Measurements from ENCODE around the gene GAD1. TPM values are rescaled to one million over a fixed set of nuclear protein-coding genes. Genes with fewer than 3 reads are reported as not detected.

Gene GAD1
- total RNA-seq, 2 experiments from 2014 or later, result 1.5 to 2.2 TPM

GRCh38 chr2:170896622-170897021 is 79.9 kb downstream of the GAD1 start:
- H3K27me3 Mint-ChIP-seq, result peaks cover 14% of the 10 kb centered on the region
- CTCF ChIA-PET, result interaction anchor here (1.8 kb wide), 1 partner anchor 24 kb away, joined by 7 read pairs; no protein-coding TSS in a partner anchor
- H3K9me3 Mint-ChIP-seq, result peaks cover 2% of the 10 kb centered on the region
- H3K36me3 Mint-ChIP-seq (ENCODE audit: low read depth), result no peaks in the 10 kb centered on the region
- no peak overlapping the region for H3K27ac Mint-ChIP-seq
- DNase-seq, result no peak
- no peak overlapping the region for H3K4me3 Mint-ChIP-seq
- POLR2A ChIA-PET, result no interaction called here
- no peaks in the 10 kb centered on the region for H3K4me1 Mint-ChIP-seq

GRCh38 chr2:170897108-170897507 is 80.4 kb downstream of the GAD1 start:
- Mint-ChIP-seq H3K27ac (no peak overlapping the region), H3K9me3 (peaks cover 2% of the 10 kb centered on the region), H3K27me3 (peaks cover 14% of the 10 kb centered on the region), H3K4me1 (no peaks in the 10 kb centered on the region), H3K4me3 (no peak overlapping the region), H3K36me3 (ENCODE audit: low read depth) (no peaks in the 10 kb centered on the region)
- CTCF ChIA-PET, result interaction anchor here (1.8 kb wide), 1 partner anchor 24 kb away, joined by 7 read pairs; no protein-coding TSS in a partner anchor
- DNase-seq, result no peak
- POLR2A ChIA-PET, result no interaction called here

DNA sequence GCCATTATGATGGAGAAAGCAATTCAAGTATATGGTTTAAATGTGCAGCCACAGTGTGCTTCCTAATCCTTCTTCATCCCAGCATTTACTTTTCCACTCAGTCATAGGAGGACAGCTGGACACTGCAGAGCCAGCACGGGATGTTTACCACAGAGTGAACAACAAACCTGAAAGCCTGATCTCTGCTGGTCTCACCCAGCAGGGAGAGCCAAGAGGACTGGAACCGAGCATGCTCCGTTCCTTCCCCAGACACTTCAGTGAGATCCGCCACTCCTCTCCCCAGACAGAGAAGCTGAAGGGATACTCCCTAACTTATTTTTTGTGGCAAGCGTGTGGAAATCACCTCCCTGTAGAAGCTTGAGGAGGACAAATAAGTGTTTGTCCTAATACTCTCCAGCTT is 89.2 kb downstream of the GAD1 start:
- no peak overlapping the region for H3K4me3 Mint-ChIP-seq
- CTCF ChIA-PET, result interaction anchor here (0.6 to 1.7 kb wide), 2 partner anchors 23 to 404 kb away, joined by 3 to 6 read pairs; partner anchors contain the start of gene GORASP2
- DNase-seq, result no peak
- H3K27ac Mint-ChIP-seq, result no peak overlapping the region
- no peaks in the 10 kb centered on the region for H3K4me1 Mint-ChIP-seq
- POLR2A ChIA-PET, result no interaction called here
- H3K36me3 Mint-ChIP-seq (ENCODE audit: low read depth), result peaks cover 5% of the 10 kb centered on the region
- peaks cover 18% of the 10 kb centered on the region for H3K9me3 Mint-ChIP-seq
- peaks cover 8% of the 10 kb centered on the region for H3K27me3 Mint-ChIP-seq

Other genes with a start within 250 kb of the GAD1 start
- not detected for gene SP5, start 101.5 kb upstream of the GAD1 start, total RNA-seq
- gene ERICH2, start 46.5 kb upstream of the GAD1 start, total RNA-seq, result not detected
- 10 to 100 TPM; 58.7 to 67.0 TPM for gene GORASP2, start 112.4 kb downstream of the GAD1 start, total RNA-seq

All from activated CD4-positive, alpha-beta memory T cell treated with anti-CD3 and anti-CD28 coated beads, Interleukin-2, amount 10 ng/mL, durations not matched to agents 7 days and 5 days (primary cell).